ENCODE data around the gene IL17C. TPM values are rescaled to one million over a fixed set of nuclear protein-coding genes. Genes with fewer than 3 reads are reported as not detected.
A peak's percentile ranks its signal among the peaks of the same experiment; 100 is the strongest.
"Not testable (repeated sequence)": the region's sequence is repeated elsewhere in the genome, so short reads cannot be mapped to it uniquely, and the experiment has no call there.

The IL17C gene
- total RNA-seq, 1 experiment from 2014 or later = not detected

DNA sequence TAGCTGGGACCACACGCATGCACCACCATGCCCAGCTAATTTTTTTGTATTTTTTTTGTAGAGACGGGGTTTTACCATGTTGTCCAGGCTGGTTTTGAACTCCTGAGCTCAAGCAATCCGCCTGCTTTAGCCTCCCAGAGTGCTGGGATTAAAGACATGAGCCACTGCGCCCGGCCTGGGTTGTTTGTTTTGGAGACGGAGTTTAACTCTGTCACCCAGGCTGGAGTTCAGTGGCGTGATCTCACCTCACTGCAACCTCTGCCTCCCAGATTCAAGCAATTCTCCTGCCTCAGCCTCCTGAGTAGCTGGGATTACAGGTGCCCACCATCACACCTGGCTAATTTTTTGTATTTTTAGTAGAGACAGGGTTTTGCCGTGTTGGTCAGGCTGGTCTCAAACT, 28.9 kb upstream of the IL17C start:
- DNase-seq (ENCODE audit: low read depth) = not testable (repeated sequence)

DNA sequence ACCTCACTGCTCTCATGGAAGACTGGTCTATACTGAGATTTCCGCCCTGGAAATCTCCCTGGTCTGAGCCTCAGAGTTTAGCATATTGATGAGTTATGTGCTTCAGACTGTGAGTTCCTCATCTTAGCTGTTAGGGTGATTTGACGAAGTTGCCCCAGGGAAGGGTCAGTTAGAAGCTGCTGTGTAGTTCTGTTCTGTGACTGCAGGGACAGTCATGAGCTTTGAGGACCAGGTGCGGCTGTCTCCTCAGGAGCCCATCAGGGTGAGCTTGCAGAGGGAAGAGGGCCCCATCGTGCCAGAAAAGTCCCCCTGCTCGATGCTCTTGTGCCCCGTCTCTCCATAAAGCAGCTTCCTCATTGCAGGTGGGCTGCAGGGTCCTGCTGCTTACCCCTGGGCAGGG, 28.3 kb upstream of the IL17C start:
- no peak for DNase-seq (ENCODE audit: low read depth)

DNA sequence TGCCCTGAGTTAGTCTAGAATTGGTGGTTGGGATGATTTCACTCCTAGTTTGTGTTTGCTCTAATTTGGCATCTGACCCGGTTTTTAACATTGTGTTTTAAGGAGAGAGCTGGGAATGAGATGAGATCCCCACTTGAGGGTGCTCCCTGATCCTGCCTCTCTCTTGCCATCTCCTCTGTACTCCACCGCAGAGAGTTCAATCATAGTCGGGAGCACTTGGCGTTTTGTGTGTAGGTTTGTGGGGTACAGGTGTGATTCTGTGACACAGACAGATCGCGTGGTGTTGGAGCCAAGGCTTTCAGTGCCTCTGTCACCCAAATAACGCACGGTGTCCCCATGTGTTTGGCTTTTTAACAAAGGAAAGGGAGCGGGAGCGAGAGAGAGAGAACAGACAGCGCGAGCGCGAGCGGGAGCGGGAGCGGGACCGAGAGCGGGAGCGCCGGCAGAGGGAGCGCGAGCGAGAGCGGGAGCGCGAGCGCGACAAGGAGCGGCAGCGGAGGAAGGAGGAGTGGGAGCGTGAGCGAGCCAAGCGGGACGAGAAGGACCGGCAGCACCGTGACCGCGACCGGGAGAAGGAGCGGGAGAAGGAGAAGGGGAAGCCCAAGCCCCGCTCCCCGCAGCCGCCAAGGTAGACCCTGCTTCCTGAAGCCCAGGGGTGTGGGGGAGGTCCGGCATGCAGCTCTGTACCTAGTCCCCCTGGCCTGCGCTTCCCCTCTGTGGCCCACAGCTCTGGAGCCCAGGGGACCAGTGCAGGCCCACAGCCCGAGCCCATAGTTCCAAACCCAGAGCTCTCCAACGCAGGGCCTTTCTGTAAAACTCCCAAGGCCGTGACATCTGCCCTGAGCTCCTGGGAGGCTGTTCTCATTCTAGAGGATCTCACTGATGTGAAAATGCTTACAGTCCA, 27.2 kb upstream of the IL17C start:
- DNase-seq (ENCODE audit: low read depth) = no peak

DNA sequence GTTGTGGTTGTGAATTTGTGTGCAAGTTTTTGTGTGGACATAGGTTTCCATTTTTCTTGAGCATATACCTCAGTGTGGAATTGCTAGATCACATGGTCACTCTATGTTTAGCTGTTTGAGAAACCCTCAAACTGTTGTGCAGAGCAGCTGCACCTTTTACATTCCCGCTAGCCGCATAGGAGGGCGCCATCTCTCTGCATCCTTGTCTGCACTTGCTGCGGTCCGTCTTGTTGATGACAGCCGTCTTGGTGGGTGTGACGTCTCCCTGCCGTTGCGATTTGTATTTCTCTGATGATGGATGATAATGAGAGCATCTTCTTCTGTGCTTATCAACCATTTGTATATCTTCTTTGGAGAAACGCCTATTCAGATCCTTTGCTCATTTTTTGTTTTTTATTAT, 25.1 kb upstream of the IL17C start:
- no peak for DNase-seq (ENCODE audit: low read depth)

DNA sequence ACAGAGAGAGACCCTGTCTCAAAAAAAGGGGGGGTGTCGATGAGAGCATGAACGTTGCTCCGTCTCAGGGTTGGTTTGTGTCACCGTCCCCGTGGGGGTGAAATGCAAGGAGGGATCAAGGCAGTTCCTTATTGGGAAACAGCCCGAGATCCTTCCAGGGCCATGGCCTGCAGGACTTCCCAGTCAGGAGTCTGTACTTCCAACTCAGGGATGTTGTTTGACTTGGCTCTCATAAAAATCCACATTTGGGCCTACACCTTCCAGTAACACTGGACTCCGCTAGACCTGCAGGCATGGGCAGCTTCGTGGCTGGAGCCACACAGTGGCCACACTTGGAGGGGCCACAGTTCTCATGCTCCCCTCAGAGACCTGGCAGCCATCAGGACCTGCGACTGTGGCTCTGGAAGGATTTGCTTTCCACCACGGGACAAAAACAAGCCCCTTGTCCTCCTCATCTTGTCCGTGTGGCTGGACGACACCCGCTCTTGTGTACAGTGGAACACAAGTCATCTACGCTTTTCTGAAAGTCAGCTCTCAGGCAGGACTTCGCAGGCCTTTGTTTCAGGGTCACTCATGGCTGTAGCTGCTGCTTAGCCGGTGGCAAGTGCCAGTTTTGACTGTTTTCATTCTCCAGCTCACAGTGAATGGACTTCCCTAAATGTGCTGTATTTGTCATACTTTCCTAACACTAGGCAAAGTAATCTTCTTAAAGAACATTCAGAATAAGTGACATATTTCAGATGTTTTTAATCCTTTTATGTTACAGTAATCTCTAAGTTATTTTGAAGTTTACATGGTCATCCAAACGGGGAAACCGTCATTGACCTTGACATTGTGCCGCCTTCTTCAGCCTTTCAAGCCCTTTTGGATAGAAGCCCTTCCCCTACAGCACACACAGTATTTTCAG, 24.2 kb upstream of the IL17C start:
- no peak for DNase-seq (ENCODE audit: low read depth)

DNA sequence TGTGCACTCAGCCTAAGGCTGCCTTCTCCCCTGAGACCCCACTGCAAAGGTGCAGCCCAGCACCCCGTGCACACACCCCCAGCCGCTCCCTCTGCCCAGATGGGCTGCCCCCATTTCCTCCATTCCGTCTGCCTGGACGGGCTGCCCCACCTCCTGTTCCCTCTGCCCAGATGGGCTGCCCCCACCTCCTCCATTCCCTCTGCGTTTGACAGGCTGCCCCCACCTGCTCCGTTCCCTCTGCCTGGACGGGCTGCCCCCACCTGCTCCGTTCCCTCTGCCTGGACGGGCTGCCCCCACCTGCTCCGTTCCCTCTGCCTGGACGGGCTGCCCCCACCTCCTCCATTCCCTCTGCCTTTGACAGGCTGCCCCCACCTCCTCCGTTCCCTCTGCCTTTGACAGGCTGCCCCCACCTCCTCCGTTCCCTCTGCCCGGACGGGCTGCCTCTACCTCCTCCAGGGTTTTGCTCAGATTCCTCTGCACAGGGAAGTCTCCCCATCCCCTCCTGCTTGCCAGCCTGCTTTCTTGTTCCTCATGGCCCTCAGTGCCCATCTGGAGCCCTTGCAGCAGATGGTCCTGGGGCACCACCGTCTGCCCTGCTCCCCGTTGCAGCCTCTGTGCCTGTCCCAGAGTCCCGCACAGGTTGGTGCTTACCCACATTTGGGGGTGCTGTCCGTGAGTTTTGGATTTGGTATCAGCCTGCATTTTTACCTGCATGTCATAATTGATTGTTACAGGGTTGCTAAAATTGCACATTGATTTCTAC, 23.4 kb upstream of the IL17C start:
- DNase-seq (ENCODE audit: low read depth) = no peak

DNA sequence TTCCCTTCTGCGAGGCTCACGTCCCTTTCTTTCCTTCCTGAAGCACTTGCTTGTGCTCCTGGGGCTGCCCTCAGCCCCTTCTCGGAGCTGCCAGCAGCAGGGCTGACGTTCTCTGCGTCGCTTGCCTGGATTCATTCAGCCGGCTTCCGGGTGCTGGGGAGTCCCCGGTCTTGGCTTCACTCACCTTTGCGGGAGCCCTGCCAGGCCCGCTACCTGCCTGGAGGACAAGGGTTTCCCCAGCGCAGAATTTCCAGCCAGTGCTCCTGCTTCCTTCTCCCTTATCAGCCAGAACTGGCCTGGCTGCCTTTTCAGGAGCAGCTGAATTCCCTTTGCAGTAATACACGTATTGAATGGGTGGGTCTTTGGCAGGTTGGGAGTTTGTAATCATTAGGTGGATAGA, 22.1 kb upstream of the IL17C start:
- no peak for DNase-seq (ENCODE audit: low read depth)

DNA sequence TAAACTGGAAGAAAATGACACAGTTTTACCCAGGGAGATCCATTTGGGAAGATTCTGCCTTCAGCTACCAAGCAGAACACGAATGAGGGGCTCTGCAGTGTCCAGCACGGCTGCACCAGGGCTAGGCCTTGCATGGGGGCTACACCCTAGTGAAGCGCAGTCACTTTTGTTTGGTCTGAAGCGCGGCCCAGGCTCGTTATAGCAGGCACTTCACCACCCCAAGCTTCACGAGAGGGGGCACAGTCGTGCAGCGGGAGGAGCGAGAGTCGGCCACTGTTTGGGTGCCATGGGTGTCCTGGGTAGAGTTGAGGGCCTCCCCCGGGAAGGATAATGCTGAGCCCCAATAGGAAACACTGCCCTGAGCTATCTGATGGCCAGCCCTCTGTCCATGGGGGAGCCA, 21.6 kb upstream of the IL17C start:
- DNase-seq (ENCODE audit: low read depth) = no peak

DNA sequence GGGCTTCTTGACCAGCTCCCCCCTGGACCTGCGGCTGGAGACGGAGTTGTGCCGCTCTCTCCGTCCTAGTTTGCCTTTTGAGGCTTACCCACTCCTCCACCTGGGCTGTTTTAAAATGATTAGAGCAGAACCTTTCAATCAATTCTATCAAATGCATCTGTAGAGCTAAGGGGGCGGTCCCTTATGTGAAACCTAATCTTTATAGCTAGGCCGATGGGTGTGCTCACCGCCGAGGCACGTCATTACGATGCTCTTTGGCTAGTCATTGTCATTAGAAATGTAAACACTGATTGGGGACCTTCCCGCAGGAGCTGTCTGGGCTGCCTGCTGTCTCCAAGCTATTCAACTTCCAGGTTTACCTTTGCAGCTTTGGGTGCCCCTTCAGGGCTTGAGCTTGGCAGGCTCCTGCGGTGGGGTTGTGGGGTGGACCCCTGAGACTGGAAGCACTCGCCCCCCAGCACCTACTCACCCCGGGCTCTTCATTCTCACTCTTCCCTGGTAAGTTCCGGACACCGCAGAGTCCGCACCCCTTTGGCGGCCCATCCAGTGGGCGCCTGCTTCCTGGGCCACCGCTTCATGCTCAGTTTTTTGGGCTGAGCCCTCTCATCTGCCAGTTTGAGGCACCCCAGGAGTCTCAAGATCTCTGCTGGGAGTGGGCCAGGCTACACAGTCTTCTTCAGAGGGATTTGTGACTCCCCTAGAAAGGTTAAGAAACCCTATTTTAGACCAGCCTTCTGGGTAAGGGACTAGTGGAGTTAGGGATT, 20.9 kb upstream of the IL17C start:
- no peak for DNase-seq (ENCODE audit: low read depth)

DNA sequence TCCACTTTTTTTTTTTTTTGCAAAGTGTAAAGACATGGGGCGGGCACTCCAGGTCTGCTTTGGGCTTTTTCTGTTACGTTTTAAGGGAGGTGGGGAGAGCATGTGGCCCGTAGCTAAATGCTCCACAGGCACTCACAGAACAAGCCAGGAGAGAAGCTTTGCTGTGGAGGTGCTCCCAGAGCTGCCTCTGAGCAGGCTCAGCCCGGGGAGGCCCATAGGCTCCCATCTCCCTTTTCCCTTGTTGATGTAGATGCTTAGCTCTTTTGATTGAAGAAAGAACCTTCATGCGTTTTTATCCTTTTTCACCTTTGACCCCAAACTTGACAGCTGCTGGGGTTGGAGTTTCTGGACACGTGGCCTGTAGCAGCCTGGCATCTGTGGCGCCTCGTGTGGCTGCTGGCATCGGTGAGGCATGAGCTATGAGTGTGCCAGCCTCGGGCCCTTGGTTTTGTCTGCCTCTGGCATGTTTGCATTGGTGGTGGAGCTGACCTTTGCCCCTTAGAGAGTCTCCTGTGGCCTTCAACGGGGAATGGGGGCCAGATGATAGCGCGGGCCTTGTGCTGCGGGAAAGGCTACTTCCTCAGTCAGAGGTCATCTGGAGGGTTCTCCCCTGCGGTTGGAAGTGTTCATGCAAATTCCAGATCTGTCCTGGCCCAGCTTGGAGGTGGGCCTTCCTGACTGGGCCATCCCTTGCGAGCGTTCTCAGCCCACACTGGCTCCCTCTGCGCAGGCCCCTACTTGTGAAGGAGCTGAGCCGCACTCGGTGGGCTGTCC, 20.0 kb upstream of the IL17C start:
- DNase-seq (ENCODE audit: low read depth) = peak; percentile 23

DNA sequence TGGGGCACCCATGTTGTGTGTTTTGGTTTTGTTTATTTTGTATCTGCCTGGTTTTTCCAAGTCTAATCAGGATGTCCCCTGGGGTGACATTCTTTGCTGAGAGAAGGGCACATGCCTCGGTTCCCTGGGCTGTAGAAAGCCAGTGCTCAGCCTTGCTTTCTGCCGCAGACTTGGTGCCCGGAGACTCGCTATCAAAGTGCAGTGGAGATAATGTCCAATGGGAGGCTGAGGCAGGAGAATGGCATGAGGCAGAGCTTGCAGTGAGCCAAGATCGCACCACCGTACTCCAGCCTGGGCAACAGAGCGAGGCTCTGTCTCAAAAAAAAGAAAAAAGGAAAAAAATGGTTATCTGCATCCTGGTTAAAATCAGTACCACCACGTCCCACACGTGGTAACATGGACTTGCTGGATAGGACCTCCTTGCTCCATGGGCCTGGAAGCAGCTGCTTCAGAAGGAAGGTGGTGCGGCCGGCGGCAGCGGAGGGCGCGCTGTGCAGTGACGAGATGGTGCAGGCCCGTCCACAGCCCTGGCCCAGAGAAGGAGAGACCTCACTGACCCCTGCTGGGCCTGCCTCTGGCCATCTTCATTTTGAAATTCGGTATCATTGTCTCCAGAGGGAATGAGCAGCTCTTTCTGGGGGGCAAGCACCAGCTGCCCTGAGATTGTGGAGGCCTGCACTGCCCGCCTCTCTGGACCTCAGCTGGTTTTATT, 19.3 kb upstream of the IL17C start:
- no peak for DNase-seq (ENCODE audit: low read depth)

DNA sequence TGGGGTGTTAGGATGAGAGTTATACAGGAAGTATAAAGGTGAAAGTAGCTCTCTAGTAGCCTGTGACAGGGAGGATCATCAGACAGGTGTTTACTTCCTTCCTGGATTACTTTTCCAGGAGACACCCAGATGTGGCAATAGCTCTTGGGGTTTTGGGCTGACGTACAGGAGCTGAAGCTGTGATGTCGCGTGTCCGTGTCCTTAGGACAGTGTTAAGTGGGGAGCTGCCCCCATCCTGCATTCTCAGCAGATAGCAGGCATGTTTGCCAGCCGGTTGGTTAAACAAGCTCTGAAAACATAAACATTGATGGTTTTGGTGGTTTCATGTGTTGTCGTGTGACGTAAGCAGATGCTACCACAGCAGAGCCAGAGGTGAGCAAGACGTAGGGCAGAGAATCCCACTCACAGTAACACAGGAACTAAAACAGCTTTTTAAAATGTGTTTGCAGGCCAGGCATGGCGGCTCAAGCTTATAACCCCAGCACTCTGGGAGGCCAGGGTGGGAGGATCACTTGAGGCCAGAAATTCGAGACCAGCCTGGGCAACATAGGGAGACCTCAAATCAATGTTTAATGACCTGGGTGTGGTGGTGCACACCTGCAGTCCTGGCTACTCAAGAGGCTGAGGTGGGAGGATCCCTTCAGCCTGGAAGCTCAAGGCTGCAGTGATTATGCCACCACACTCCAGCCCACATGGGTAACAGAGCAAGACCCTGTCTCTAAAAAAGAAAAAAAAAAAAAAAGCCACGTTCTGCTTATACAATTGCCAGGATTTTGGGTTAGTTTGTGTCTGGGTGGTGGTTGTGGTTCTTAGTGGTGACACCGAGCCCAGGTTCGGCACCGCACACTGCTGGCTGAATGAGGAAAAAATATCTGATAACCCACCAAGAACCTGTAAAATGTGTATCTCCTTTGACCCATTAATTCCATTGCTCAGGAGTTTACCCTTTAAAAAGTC, 18.2 kb upstream of the IL17C start:
- DNase-seq (ENCODE audit: low read depth) = peak; percentile 74

DNA sequence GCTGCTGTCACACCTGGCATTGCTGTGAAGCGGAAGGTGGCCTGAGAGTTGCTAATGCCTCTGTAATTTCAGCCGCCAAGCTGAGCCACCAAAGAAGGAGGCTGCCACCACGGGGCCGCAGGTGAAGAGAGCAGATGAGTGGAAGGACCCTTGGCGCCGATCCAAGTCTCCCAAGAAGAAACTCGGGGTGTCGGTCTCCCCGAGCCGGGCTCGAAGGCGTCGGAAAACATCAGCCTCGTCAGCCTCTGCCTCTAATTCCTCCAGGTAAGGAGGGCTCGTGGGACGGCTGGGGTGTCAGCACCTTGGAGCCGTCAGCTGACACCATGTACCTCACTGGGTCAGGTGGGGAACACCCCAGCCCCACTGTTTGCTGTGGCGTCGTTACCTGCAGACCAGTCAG, 16.2 kb upstream of the IL17C start:
- DNase-seq (ENCODE audit: low read depth) = no peak

DNA sequence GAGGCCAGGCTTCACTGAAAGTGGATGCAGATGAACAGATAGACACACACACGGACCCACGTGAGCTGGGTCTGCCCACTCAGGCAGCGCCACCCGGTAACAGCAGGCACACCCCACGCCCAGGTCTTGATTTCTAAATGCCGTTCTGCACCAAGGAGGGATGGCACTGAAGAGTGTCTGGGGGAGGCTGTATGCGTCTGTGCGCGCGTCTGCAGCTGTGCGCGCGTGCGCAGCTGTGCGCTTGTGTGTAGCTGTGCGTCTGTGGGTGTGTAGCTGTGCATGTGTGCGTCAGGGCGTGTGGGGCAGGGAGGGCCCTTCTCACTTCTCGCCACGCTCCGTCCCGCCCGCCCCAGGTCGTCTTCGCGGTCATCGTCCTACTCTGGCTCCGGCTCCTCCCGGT, 15.5 kb upstream of the IL17C start:
- no peak for DNase-seq (ENCODE audit: low read depth)

DNA sequence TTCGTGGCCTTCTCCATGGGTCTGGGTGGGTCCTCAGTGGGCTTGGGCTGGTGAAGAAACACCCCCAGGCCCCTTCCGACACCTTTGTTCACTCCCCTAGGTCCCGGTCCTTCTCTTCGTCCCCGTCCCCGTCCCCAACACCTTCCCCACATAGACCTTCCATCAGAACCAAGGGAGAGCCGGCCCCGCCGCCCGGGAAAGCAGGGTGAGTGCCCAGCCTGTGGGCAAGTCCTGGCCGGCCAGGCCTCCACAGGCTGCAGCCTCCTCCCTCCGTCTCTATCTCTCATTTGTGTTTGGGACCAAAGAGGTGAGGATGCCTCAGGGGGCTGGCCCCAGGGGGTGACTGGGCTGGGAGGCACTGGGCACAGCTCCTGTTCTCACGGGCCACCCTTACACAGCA, 14.5 kb upstream of the IL17C start:
- no peak for DNase-seq (ENCODE audit: low read depth)

DNA sequence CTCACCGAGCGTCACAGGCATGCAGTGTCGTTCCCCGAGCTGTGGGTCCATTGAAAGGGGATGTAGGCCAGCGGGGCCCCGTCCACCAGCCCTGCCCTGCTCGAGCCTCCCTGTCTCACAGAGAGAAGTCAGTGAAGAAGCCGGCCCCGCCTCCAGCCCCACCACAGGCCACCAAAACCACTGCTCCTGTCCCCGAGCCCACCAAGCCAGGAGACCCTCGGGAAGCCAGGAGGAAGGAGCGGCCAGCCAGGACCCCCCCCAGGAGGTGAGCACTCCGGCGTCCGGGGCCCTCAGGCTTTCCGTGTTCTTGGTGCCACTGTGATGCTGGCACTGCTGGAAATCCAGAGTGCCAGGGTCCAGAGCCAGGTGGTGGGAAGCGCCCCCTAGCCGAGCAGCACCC, 13.9 kb upstream of the IL17C start:
- DNase-seq (ENCODE audit: low read depth) = no peak

DNA sequence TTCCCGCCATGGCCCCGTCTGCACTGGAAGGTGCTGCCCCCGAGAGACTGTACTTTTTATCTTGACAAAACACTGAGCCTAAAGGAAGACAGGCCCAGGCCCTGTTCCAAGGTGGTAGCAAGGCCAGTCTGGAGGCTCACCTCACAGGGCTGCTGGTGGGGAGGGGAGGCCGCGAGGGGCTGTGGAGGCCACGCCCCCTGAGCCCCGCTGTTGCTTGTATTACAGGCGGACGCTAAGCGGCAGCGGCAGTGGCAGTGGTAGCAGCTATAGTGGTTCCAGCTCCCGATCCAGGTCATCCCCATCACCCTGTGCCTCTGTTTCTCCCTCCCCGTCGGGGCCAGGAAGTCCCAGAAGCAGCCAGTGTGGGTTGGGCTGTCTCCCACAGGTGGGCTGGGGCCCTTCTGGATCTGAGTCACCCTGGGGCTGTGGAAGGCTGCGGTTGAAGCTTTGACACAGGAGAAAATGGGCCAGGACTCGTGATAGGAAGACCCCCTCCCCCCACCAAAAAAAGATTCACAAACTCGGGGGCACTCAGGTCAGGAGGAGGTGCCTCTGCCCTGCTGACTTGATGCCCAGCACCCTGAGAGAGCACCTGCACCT, 13.3 kb upstream of the IL17C start:
- DNase-seq (ENCODE audit: low read depth) = no peak

DNA sequence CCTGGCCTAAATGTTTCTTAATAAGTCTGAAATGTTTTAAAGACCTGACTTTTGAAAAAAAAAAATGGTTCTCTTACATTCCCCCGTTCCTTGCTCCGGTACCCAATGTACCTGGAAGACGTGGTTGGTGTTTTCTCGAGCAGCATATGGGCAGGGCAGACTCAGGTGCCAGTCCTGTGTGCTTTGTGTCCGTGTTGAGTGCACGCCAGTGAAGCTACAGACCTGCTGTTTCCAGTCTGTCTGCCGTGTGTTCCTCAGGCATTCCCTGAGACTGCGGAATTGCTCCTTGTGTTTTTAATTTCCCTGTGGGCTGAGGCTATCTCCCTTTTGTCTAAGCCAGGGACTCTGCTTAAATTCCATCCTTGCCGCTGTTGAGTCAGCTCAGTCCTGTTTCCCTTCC, 11.7 kb upstream of the IL17C start:
- no peak for DNase-seq (ENCODE audit: low read depth)

Data from M059J (cell line).